ENCODE results near the gene HS3ST5. TPM values are rescaled to one million over a fixed set of nuclear protein-coding genes. Genes with fewer than 3 reads are reported as not detected.

Gene HS3ST5
- polyA plus RNA-seq, 1 donor (not counting 4 experiments of a cell fraction or from before 2014, with no cell fraction given) = not detected

DNA sequence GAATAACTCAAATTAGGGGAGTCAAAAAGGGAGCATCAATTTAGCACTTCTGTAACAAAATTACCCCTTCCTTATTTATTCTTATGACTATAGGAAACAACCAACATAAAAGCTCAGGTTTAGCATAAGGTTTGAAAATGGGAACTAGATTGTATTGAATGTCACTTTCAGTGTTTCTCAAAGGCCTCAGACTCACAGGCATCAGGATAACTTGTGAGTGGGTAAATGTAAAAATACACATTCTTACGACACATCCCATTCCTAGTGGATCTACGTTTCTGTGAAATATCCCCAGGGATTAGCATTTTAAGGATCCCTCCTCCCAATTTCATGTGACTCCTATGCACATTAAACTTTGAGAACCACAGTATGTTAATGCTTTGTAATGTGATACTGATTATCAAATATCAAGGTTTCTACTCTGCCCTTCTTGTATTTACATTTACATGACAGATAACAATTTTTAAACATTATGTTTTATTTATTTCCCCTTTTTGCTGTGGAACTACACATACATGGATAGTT lies 114.8 kb downstream of the HS3ST5 start:
- Histone ChIP-seq H3K27ac (ENCODE audit: control insufficient read depth, insufficient read depth, low read length) (no peak overlapping the region), H3K27me3 (ENCODE audit: control insufficient read depth, extremely low read depth, insufficient read depth, low read length) (no peaks in the 10 kb centered on the region), H2AFZ (ENCODE audit: control insufficient read depth, low read length) (no peak overlapping the region), H3K9me1 (ENCODE audit: control insufficient read depth, extremely low read depth, insufficient read depth, low read length) (no peaks in the 10 kb centered on the region), H3K4me3 (ENCODE audit: control insufficient read depth in 2 of 3, extremely low read depth in 1 of 3, insufficient read depth in 2 of 3, low read depth in 1 of 3, low read length in 3 of 3) (no peak overlapping the region), H3K79me2 (ENCODE audit: control insufficient read depth, insufficient read depth, low read length) (no peaks in the 10 kb centered on the region), H3K4me1 (ENCODE audit: control insufficient read depth, extremely low read depth, insufficient read depth, low read length) (no peaks in the 10 kb centered on the region), H3K9ac (ENCODE audit: control insufficient read depth, extremely low read depth, insufficient read depth, low read length) (no peak overlapping the region), H3K9me3 (ENCODE audit: control insufficient read depth, low read depth, low read length) (no peaks in the 10 kb centered on the region), H3K4me2 (ENCODE audit: control insufficient read depth, extremely low read depth, insufficient read depth, low read depth, low read length) (no peak overlapping the region), H4K20me1 (ENCODE audit: control insufficient read depth, extremely low read depth, insufficient read depth, low read length) (no peaks in the 10 kb centered on the region), H3K36me3 (ENCODE audit: control insufficient read depth in 2 of 2, extremely low read depth in 1 of 2, insufficient read depth in 2 of 2, low read length in 2 of 2) (no peaks in the 10 kb centered on the region)
- no peak for FAIRE-seq
- dilution Hi-C loops (cut with MboI; ENCODE audit: extremely low pct_ligation_motif_present, low sequenced_read_pairs) = no loop called here
- TF ChIP-seq EZH2 (IDR thresholded peaks at IDR 0.05; ENCODE audit: low read length) = no peak
- TF ChIP-seq, protein P1, sequence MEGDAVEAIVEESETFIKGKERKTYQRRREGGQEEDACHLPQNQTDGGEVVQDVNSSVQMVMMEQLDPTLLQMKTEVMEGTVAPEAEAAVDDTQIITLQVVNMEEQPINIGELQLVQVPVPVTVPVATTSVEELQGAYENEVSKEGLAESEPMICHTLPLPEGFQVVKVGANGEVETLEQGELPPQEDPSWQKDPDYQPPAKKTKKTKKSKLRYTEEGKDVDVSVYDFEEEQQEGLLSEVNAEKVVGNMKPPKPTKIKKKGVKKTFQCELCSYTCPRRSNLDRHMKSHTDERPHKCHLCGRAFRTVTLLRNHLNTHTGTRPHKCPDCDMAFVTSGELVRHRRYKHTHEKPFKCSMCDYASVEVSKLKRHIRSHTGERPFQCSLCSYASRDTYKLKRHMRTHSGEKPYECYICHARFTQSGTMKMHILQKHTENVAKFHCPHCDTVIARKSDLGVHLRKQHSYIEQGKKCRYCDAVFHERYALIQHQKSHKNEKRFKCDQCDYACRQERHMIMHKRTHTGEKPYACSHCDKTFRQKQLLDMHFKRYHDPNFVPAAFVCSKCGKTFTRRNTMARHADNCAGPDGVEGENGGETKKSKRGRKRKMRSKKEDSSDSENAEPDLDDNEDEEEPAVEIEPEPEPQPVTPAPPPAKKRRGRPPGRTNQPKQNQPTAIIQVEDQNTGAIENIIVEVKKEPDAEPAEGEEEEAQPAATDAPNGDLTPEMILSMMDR (optimal IDR thresholded peaks at IDR 0.05 in 1 of 3, IDR thresholded peaks at IDR 0.05 in 1 of 3, conservative IDR thresholded peaks at IDR 0.05 in 1 of 3; ENCODE audit: extremely low read depth in 1 of 3, insufficient read depth in 2 of 3, low read length in 3 of 3) = no peak
- no peak for DNase-seq (ENCODE audit: low read depth, low spot score)

DNA sequence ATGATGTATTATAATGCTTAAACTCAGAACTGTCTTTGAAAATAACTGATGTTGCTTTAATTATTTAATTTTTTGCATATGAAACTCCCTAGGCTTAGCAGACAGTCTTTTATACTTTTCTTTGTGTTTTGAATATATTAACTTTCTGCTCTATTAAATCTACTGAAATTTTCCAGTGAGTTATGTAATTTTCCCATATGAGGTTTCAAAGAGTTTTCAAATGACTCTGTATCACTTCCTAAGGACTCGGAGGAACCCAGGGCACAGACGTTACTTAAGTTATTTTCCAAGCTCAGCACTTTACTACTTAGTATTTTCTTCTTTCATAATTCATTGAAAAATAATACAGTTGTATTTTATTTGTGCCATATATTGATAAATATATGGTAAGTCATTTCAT lies 122.6 kb downstream of the HS3ST5 start:
- Histone ChIP-seq H3K27ac (ENCODE audit: control insufficient read depth, insufficient read depth, low read length) (no peak overlapping the region), H2AFZ (ENCODE audit: control insufficient read depth, low read length) (no peak overlapping the region), H4K20me1 (ENCODE audit: control insufficient read depth, extremely low read depth, insufficient read depth, low read length) (no peaks in the 10 kb centered on the region), H3K9me3 (ENCODE audit: control insufficient read depth, low read depth, low read length) (no peaks in the 10 kb centered on the region), H3K4me1 (ENCODE audit: control insufficient read depth, extremely low read depth, insufficient read depth, low read length) (no peaks in the 10 kb centered on the region), H3K27me3 (ENCODE audit: control insufficient read depth, extremely low read depth, insufficient read depth, low read length) (no peaks in the 10 kb centered on the region), H3K36me3 (ENCODE audit: control insufficient read depth in 2 of 2, extremely low read depth in 1 of 2, insufficient read depth in 2 of 2, low read length in 2 of 2) (no peaks in the 10 kb centered on the region), H3K4me3 (ENCODE audit: control insufficient read depth in 2 of 3, extremely low read depth in 1 of 3, insufficient read depth in 2 of 3, low read depth in 1 of 3, low read length in 3 of 3) (no peak overlapping the region), H3K4me2 (ENCODE audit: control insufficient read depth, extremely low read depth, insufficient read depth, low read depth, low read length) (no peak overlapping the region), H3K9ac (ENCODE audit: control insufficient read depth, extremely low read depth, insufficient read depth, low read length) (no peak overlapping the region), H3K79me2 (ENCODE audit: control insufficient read depth, insufficient read depth, low read length) (no peaks in the 10 kb centered on the region), H3K9me1 (ENCODE audit: control insufficient read depth, extremely low read depth, insufficient read depth, low read length) (no peaks in the 10 kb centered on the region)
- dilution Hi-C loops (cut with MboI; ENCODE audit: extremely low pct_ligation_motif_present, low sequenced_read_pairs) = no loop called here
- DNase-seq (ENCODE audit: low read depth, low spot score) = no peak
- no peak for FAIRE-seq
- TF ChIP-seq, protein P1 (optimal IDR thresholded peaks at IDR 0.05 in 1 of 3, IDR thresholded peaks at IDR 0.05 in 1 of 3, conservative IDR thresholded peaks at IDR 0.05 in 1 of 3; ENCODE audit: extremely low read depth in 1 of 3, insufficient read depth in 2 of 3, low read length in 3 of 3) = no peak
- no peak for TF ChIP-seq EZH2 (IDR thresholded peaks at IDR 0.05; ENCODE audit: low read length)
